OCI-LY7 (cell line): ENCODE results near the gene SCCPDH. TPM values are rescaled to one million over a fixed set of nuclear protein-coding genes. Genes with fewer than 3 reads are reported as not detected.

Source experiments
- BruUV-seq: library from RNA; stranded (reverse); fragments of 400-500 nt; replicated peaks from 2 replicates; lab custom pipeline; 2021; lab: Mats Ljungman, UMichigan
- CTCF ChIA-PET: fragments of 300-600 bp; sonication (Branson Sonifier 250); formaldehyde crosslinking; loops from one replicate; lab custom pipeline; 2022; ENCODE audit warnings: antibody characterized with exemption; ENCODE audit not compliant: unreplicated experiment; lab: Charles Lee
- POLR2A ChIA-PET: fragments of 300-600 bp; sonication (Branson Sonifier 250); formaldehyde crosslinking; loops from one replicate; lab custom pipeline; 2022; ENCODE audit warnings: antibody characterized with exemption; lab: Charles Lee
- DNase-seq: peaks from one replicate; pipeline ENCODE4 v3.0.0-alpha.2; 2015; ENCODE audit warnings: low spot score
- H2AFZ ChIP-seq: fragments of 200-600 bp; sonication (generic), shearing (Covaris generic); 2 replicates; pipeline ENCODE4 v1.6.1; 2014; ENCODE audit warnings: mild to moderate bottlenecking, antibody characterized with exemption, low read length, moderate library complexity
- H3K27ac ChIP-seq: fragments of 200-600 bp; sonication (generic); 2 replicates; pipeline ENCODE4 v1.5.1; 2014; ENCODE audit warnings: mixed run types, low read depth, mild to moderate bottlenecking, moderate library complexity, low read length, inconsistent platforms; ENCODE audit not compliant: poor library complexity, severe bottlenecking
- H3K36me3 ChIP-seq: fragments of 200-600 bp; sonication (generic); 2 replicates; pipeline ENCODE4 v1.6.1; 2014; ENCODE audit warnings: mild to moderate bottlenecking, antibody characterized with exemption, low read length, moderate library complexity, mixed read lengths; ENCODE audit not compliant: insufficient read depth
- H3K4me1 ChIP-seq: fragments of 200-600 bp; sonication (generic); 2 replicates; pipeline ENCODE4 v1.5.1; 2014; ENCODE audit warnings: mild to moderate bottlenecking, low read length; ENCODE audit not compliant: insufficient read depth, poor library complexity, severe bottlenecking
- H3K4me2 ChIP-seq: fragments of 200-600 bp; sonication (generic); 2 replicates; pipeline ENCODE4 v1.6.1; 2014; ENCODE audit warnings: mild to moderate bottlenecking, low read length
- H3K4me3 ChIP-seq: fragments of 200-600 bp; sonication (generic); 2 replicates; pipeline ENCODE4 v1.5.1; 2014; ENCODE audit warnings: mild to moderate bottlenecking, low read depth, low read length; ENCODE audit not compliant: poor library complexity, severe bottlenecking
- H3K79me2 ChIP-seq: fragments of 200-600 bp; sonication (generic); 2 replicates; pipeline ENCODE4 v1.6.1; 2016; ENCODE audit warnings: low read depth, mild to moderate bottlenecking, low read length, moderate library complexity, mixed read lengths; ENCODE audit not compliant: insufficient read depth
- H3K9me2 ChIP-seq: fragments of 200-600 bp; sonication (generic); 2 replicates; pipeline ENCODE4 v1.6.1; 2016; ENCODE audit warnings: mild to moderate bottlenecking, low read length, mixed read lengths; ENCODE audit not compliant: insufficient read depth
- H3K9me3 ChIP-seq: fragments of 200-600 bp; sonication (generic); 2 replicates; pipeline ENCODE4 v1.6.1; 2014; ENCODE audit warnings: mild to moderate bottlenecking, mixed run types, low read length, mixed read lengths
- H4K20me1 ChIP-seq: fragments of 200-600 bp; sonication (generic); 2 replicates; pipeline ENCODE4 v1.6.1; 2014; ENCODE audit warnings: mild to moderate bottlenecking, antibody characterized with exemption, low read length, moderate library complexity, mixed read lengths; ENCODE audit not compliant: insufficient read depth
- CTCF ChIP-seq: fragments of 200-600 bp; sonication (generic); conservative IDR thresholded peaks from 2 replicates; pipeline ENCODE4 v1.5.1; 2014; ENCODE audit warnings: mild to moderate bottlenecking, antibody characterized with exemption, low read length, moderate library complexity, mixed read lengths
- EZH2phosphoT487 ChIP-seq: fragments of 200-600 bp; sonication (generic); IDR thresholded peaks from 2 replicates; pipeline ENCODE4 v1.6.1; 2018; ENCODE audit warnings: low read depth, borderline replicate concordance, mild to moderate bottlenecking, mixed run types, antibody characterized with exemption, low read length, moderate library complexity, mixed read lengths
- intact Hi-C: fragments of 100-400 bp; cut with micrococcal nuclease; formaldehyde crosslinking; loops from one replicate; pipeline ENCODE4 v1.10.0; 2022; ENCODE audit not compliant: unreplicated experiment
- total RNA-seq, 2 experiments: library from RNA; depleted of rRNA in 1 of 2; stranded (reverse); fragments of >200 nt in 1 of 2; shearing (Covaris generic) in 1 of 2; gene quantifications; 2 replicates each; pipeline ENCODE4 v1.2.3, GENCODE V29; 2014 to 2022

Gene SCCPDH
- total RNA-seq, 2 experiments from 2014 or later, result 1.8 to 12.2 TPM

- Histone ChIP-seq H3K36me3 (no peaks in the 10 kb centered on the region), H3K9me3 (no peaks in the 10 kb centered on the region; the same call in 1 of the 2 replicates), H3K79me2 (no peaks in the 10 kb centered on the region), H3K4me1 (peaks cover 18% of the 10 kb centered on the region), H3K27ac (no peak overlapping the region), H3K4me3 (no peak overlapping the region), H4K20me1 (no peaks in the 10 kb centered on the region), H3K4me2 (no peak overlapping the region), H3K9me2 (no peaks in the 10 kb centered on the region), H2AFZ (no peak overlapping the region)
- no peak for DNase-seq
- CTCF ChIA-PET, result no interaction called here
- TF ChIP-seq EZH2phosphoT487 (no peak), CTCF (no peak)
- intact Hi-C loops, result no loop called here
- BruUV-seq, result no TSS peak
- POLR2A ChIA-PET, result no interaction called here
Observed at GRCh38 chr1:246768403-246769020, 44.3 kb downstream of the SCCPDH start.

- Histone ChIP-seq H2AFZ (no peak overlapping the region), H4K20me1 (no peaks in the 10 kb centered on the region), H3K4me1 (peaks cover 26% of the 10 kb centered on the region), H3K36me3 (no peaks in the 10 kb centered on the region), H3K4me3 (no peak overlapping the region), H3K9me2 (no peaks in the 10 kb centered on the region), H3K27ac (no peak overlapping the region), H3K79me2 (no peaks in the 10 kb centered on the region), H3K9me3 (no peaks in the 10 kb centered on the region; the same call in 1 of the 2 replicates), H3K4me2 (no peak overlapping the region)
- ChIA-PET CTCF (no interaction called here), POLR2A (interaction anchor here (0.7 kb wide), 1 partner anchor 100 kb away, joined by 3 read pairs; no protein-coding TSS in a partner anchor)
- TF ChIP-seq CTCF, result no peak
- no peak for TF ChIP-seq EZH2phosphoT487
- intact Hi-C loops, result no loop called here
- no TSS peak for BruUV-seq
- DNase-seq, result no peak
Observed at GRCh38 chr1:246769306-246769705, 45.1 kb downstream of the SCCPDH start.

GRCh38 chr1:246771366-246771765 is 47.2 kb downstream of the SCCPDH start:
- no TSS peak for BruUV-seq

More at GRCh38 chr1:246771366-246771765, 47.2 kb downstream of the SCCPDH start:
- Histone ChIP-seq H3K27ac (no peak overlapping the region), H3K79me2 (no peaks in the 10 kb centered on the region), H3K9me3 (peaks cover 5% of the 10 kb centered on the region; the same call in 1 of the 2 replicates), H2AFZ (no peak overlapping the region), H3K4me2 (no peak overlapping the region), H3K36me3 (no peaks in the 10 kb centered on the region), H3K4me3 (no peak overlapping the region), H4K20me1 (no peaks in the 10 kb centered on the region), H3K9me2 (no peaks in the 10 kb centered on the region), H3K4me1 (peaks cover 36% of the 10 kb centered on the region)
- intact Hi-C loops, result loop anchor here (5.0 kb wide), 1 partner anchor 204 kb away; the partner anchor contains the start of genes CNST and TFB2M
- CTCF ChIA-PET, result no interaction called here
- TF ChIP-seq CTCF, result no peak
- DNase-seq, result no peak
- POLR2A ChIA-PET, result interaction anchor here (1.9 to 4.5 kb wide), 2 partner anchors 12 to 16 kb away, joined by 9 to 24 read pairs; no protein-coding TSS in a partner anchor
